GM18502 (cell line): ENCODE measurements around the gene SMARCAL1.

Experiments
- ATAC-seq: cut with Tn5 transposase; IDR thresholded peaks from one replicate; pipeline ENCODE4 v1.9.1; 2021; ENCODE audit warnings: mild to moderate bottlenecking; ENCODE audit not compliant: unreplicated experiment, poor library complexity

SMARCAL1 gene

GRCh38 chr2:216425008-216425787 lies 12.9 kb downstream of the SMARCAL1 start:
- no peak for ATAC-seq

- ATAC-seq: no peak
Measured at GRCh38 chr2:216426166-216426777, 14.0 kb downstream of the SMARCAL1 start.

- ATAC-seq: no peak
Measured at GRCh38 chr2:216426938-216427337, 14.7 kb downstream of the SMARCAL1 start.

DNA sequence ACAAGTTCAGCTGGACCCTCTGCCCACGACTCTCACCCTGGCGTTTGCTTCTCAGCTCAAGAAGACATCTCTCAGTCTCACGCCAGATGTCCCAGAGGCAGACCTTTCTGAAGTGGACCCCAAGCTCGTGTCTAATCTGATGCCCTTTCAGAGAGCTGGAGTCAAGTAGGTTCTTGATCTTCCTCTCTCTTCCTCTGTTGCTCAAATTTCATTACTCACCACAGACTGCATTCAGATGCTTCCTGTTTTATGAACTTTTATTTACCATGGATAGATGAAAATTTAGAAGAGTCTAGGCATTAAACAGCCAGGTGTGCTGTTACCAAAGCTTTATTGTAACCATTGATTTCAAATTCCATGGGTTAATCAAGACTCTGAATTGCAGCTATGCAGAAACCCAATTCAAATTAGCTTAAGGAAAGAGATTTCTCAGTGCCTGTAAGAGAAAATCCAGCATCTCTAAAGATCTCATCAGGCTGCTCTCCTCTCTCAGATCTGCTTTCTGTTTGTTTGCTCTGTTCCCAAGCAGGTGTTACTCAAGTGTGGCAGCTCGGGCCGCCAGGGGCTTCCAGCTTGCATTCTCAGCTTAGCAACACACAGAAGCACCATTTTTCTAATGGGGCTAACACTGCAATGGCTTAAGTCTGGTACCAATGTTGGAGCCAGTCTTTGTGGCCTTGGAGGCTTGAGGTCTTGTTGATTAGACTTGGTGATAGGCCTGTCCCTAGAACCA lies 16.5 kb downstream of the SMARCAL1 start:
- no peak for ATAC-seq

GRCh38 chr2:216429428-216429827 lies 17.1 kb downstream of the SMARCAL1 start:
- ATAC-seq: no peak

- no peak for ATAC-seq
Measured at GRCh38 chr2:216430811-216431530, 18.7 kb downstream of the SMARCAL1 start.

GRCh38 chr2:216431531-216431856 lies 19.2 kb downstream of the SMARCAL1 start:
- no peak for ATAC-seq

DNA sequence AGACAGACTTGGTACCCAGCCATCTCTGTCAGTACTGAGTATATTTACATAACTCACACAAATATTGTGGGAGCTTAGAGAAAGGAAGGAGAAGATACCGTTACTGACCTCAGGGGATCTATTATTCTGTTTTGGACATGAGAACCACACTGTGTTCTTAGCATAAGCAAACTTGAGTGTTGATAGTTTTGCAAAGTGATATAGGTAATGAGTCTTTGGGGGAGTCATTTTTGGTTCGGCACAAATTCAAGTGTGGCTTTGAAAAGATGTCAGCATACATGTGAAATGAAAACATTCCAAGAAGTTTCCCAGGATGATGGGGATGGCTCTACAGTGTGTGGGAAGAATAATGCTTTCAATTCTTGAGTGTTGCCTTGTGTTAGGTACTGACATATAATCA lies 24.1 kb downstream of the SMARCAL1 start:
- no peak for ATAC-seq

- no peak for ATAC-seq
Measured at GRCh38 chr2:216441308-216442010, 29.2 kb downstream of the SMARCAL1 start.

- no peak for ATAC-seq
Measured at GRCh38 chr2:216445501-216445900, 33.2 kb downstream of the SMARCAL1 start.

GRCh38 chr2:216446343-216446742 lies 34.1 kb downstream of the SMARCAL1 start:
- no peak for ATAC-seq

DNA sequence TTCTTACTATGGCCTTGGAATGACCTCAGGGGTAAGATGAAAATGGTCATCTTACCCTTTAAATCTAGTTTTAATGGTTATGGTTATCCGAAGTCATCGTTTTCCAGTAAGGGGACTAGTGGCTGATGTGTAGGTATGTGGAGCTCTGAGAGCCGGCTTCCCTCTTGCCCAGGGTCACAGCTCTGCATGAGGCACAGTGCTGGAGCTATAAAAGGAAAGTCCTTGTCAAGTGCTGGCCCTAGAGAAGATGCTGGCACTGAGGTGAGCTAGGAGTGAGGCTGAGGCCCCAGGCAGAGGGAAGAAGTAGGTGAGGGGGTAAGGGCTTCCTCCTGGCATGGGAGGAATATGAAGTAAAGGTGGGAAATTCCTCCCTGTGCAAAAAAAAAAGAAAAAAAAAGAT lies 35.0 kb downstream of the SMARCAL1 start:
- no peak for ATAC-seq

DNA sequence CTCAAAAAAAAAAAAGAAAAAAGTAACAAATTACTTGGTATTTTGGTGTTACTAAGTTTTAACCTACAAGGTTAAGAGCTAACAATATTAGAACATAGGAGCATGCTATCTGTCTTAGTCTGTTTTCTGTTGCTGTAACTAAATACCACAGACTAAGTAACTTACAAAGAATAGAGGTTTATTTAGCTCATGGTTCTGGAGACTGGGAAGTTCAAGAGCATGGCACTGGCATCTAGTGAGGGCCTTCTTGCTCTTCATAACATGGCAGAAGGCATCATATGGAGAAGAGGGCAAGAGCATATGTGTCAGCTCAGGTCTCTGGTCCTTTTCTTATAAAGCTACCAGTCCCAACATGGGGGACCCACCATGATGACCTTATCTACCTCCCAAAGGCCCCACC lies 36.5 kb downstream of the SMARCAL1 start:
- no peak for ATAC-seq

- ATAC-seq: no peak
Measured at GRCh38 chr2:216450346-216450745, 38.1 kb downstream of the SMARCAL1 start.

DNA sequence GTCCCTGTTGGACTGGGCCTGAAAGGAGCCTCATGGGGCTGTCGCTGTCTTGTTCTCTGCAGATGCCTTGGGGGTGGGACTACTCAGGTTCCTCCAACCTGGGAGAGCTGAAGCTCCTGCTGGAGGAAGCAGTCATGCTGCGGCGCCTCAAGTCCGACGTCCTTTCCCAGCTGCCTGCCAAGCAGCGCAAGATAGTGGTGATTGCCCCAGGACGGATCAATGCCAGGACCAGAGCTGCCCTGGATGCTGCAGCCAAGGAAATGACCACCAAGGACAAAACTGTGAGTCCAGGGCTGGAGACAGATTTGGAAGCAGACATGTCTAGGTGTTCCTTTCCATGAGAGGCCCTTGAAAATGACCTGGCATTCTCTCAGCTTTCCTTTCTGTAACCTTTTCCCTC lies 38.5 kb downstream of the SMARCAL1 start:
- no peak for ATAC-seq

DNA sequence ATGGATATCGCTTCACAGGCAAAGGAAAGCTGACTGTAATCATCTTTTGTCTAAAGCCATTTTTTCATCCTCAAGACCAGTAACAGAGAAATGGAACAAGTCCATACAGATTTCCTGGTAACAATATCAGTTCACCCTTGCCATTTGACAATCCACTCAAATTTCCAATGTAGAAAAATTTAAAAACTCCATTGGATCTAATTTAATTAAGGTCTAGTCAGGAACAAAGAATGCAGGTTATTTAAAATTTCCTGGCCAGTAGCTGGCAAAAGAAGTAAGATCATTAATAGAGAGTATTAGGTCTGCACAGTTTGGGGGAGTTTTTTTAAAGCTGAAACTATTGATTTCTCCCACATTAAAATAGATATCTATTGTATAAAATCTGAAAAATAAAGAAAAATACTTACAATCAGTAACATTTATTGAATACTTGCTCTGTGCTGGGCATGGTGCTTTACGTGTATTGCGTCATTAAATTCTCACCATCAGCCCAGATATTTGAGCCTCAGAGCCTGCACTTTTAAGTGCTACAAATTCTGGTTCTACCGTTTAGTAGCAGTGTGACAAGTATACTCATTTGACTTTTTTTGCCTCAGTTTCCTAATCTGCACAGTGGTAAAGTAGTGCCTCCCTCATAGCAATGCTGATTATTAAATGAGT lies 41.8 kb downstream of the SMARCAL1 start:
- ATAC-seq: no peak

GRCh38 chr2:216463148-216463547 lies 50.9 kb downstream of the SMARCAL1 start:
- ATAC-seq: no peak

DNA sequence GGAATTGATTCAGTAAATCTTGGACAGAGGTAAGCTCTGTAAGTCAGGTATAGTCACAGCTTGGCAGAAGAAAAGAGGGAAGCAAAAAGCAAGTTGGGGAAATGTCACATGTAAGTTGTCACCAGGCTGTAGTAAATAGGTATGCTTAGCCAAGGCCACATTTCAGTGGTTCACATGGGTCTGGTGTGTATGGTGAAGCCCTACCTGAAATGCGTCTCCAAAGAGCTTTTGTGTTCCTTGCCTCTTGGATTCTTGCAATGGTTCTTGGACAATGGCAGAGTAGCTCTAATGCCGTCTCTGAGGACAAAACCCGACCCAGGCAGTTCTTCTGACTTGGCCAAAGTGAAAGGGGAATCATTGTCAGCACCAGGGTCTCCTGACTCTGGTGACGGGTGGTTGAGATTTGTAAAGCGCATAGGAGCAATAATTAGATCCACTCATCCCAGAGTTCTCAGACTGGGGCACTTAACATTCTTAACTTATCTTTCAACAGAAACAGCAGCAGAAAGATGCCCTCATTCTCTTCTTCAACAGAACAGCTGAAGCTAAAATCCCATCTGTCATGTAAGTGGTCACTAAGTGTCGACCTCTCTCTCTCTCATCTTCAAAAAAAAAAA lies 51.9 kb downstream of the SMARCAL1 start:
- ATAC-seq: no peak

DNA sequence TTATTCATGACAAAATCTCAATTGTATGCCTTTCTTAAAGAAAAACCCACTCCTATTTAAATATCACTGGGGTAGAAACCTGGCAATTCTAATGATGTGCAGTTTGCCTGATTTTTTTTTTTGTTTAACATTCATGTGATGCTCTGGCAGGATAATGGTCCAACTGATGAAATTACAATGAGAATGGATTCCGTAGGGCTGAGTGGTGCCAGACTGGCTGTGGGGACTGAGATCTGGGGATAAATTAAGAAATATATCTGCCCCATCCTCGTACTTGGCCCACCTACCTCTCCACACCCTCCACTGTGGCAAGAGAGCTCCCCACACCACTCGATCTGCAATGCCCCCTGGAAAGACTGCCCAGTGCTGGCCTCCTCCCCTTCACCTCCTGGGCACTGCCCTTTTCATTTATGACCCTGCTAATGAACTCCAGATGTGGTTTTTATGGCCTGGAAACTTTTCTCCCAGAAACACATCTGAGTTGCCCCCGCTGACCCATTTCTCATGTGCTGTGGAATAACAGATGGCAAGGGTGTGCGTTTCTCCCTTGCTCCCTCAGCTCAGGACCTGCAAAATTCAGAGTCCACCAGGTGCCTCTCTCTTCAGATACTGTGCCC lies 53.4 kb downstream of the SMARCAL1 start:
- no peak for ATAC-seq
